NCI-H1048 (cell line): Measurements from ENCODE around the gene EPYC.
"Not testable (repeated sequence)": the region's sequence is repeated elsewhere in the genome, so short reads cannot be mapped to it uniquely, and the experiment has no call there.

Experiments used
- DNase-seq: peaks from one replicate; lab custom pipeline; 2025; lab: John Stamatoyannopoulos, UW

Gene EPYC

DNA sequence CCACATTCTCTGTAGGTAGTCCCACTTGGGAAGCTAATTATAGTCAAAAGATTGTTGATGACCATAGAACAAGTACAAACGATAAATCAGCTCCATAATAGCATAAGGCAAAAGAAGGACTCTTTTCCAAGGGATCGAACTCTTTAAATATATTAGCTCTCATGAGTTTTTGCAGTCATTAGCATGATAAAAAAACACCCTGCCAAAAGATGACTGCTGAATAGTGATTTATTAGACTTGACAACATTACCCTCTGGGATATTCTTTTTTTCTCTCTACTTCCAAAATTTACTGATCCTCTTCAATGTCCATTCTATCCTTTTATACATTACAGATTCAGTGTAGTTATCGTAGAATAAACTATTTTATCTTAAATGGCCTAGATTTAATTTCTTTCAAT is 14.2 kb downstream of the EPYC start:
- no peak for DNase-seq

DNA sequence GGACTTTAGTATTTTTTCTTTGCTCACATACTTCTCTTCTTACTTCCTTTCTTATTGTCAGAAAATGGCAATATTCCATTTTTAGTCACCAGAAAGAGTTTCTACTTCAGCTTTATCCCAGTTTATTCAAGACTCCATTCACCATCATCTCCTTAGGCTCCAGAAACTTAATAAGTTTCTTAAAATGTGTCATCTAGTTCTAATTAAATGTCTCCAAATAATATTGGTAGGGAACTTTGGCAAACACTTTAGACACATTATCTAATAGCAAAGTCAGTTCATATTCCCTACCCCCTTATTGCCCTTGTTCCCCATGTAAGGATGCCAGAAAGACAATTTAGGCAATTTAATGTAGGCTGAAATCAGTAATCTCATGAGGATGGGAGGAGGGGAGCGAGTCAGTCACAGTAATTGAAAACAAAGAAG is 15.1 kb downstream of the EPYC start:
- DNase-seq, result no peak

DNA sequence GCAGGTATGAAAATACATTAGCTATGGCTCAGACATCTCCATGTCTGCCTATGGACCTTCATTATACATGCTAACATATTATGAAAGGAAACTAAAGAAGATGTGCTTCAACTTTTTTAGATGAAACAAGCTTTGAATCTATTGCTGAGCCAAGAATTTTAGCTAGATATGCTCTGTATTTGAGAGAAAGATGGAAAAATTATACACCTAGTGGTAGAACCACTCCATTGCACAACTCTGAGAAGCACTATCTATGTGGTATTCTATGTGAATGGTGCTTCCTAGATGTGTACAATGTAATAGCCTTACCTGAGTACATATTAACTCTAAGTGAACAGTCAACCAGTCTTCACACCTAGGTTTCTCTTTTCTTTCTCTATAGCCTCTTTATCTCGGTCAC is 17.3 kb downstream of the EPYC start:
- no peak for DNase-seq

DNA sequence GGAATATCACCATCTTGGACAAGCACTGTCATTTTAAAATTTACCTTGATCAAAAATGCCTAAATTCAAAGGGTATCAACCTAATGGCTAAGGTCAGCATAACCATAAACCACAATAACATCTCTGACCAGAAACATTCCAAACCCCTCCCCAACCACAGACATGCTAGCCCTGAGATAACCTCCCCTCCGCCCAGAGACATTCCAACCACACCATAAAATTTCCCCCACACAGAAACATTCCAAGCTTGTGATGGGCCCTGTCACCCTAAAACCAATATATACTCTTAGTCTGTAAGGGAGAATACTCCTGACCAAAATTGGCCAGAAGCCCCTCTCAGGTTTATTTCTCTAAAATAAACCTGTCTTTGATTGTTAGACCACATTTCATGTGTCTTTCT is 17.7 kb downstream of the EPYC start:
- no peak for DNase-seq

DNA sequence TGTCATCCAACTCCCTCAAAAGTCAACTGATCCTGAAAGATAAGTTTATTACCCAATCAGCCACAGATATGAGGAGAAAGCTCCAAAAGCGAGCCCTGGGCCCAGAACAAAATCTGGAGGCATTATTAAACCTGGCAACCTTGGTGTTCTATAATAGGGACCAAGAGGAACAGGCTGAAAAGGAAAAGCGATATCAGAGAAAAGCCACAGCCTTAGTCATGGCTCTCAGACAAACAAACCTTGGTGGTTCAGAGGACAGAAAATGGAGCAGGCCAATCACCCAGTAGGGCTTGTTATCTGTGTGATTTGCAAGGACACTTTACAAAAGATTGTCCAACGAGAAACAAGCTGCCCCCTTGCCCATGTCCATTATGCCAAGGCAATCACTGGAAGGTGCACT is 19.4 kb downstream of the EPYC start:
- not testable (repeated sequence) for DNase-seq

DNA sequence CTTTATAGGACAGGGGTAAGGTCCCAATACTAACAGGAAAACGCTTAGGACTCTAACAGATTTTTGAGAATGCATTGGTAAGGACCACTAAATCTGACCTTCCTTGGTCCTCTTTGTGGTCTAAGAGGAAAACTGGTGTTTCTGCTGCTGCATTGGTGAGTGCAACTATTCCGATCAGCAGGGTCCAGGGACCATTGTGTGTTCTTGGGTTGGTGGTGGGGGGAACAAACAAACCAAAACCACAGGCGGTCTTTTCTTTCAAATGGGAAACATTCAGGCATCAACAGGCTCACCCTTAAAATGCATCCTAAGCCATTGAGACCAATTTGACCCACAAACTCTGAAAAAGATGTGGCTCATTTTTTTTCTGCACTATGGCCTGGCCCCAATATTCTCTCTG is 20.7 kb downstream of the EPYC start:
- no peak for DNase-seq

DNA sequence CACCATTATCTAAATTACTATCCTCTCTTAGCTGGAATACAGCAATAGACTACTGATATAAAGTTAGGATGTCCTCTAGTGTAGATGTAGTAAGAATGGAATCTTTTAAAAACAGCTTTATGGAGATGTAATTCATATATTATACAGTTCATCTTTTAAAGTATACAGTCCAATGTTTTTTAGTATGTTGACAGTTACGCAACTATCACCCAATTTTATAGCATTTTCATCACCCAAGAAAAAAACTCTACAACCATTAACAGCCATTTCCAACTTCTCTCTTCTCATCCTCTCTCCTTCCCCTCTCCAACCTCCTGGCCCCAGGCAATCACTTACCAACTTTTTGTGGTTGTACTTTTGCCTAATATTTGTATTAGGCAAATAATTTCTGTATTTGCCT is 22.6 kb downstream of the EPYC start:
- DNase-seq, result no peak

DNA sequence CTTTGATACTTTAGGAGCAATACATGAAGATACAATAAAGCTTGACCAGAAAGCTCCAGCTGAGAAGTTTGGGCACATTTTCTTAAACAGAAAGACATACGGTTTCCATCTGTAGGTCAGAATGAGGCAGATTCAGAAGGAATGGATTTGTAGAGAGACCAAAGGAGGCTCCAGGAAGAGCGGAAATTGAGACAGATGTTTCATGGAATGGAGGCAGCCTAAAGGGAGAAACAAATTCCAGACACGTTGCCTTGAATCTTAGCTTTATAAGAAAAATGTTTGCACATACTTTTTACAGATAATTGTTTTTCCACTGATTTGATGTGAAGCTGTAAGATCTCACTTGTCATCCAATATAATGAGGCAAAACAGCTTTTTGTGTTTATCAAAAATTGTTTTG is 24.8 kb downstream of the EPYC start:
- DNase-seq, result no peak

DNA sequence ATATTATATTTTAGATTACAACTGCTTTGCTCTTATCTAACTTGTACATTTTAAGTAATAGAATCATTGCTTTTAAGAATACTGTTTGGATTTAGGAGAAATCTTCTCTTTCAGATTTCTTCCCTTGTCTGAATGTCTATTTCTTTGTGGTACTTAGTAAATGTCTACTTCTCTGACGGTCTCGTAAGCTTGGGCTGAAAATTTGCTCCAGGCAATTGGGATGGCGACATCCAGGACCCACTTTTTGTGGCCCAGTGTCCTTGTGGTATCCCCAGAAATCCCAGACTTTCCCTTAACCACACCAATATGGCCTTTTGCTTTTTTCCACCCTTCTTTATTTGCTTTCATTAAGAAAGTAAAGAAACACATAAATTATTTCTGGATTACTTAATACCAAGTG is 25.8 kb downstream of the EPYC start:
- DNase-seq, result no peak

DNA sequence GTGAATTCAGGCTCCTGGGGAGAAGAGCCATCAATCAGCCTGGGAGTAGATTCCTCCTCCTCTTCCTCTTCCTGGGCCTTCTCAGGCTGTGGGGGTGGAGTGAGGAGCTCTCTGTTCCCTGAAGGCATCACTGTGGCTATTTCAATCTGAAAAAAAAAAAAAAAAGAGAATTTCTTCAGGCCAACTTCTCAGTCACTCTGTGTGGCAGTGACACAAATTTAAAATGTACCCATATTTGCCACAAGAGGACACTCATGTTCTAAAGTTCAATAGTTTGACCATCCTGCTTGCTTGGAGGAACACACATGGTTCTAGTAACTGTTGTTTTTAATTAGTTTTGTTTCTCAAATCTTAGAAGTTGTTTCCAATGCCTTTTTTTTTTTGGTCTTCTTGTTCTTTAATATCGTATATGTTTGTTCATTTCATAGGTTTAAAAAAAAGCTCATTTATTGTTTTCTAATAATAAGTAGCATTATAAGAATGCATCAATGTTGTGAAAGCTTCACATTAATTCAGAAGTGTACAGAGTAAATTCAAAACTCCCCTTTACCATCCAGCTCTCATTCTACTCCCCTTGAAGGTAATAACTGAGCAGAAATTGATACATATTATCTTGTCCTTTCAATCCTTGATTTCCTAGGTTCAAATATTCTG is 26.5 kb downstream of the EPYC start:
- DNase-seq, result no peak

DNA sequence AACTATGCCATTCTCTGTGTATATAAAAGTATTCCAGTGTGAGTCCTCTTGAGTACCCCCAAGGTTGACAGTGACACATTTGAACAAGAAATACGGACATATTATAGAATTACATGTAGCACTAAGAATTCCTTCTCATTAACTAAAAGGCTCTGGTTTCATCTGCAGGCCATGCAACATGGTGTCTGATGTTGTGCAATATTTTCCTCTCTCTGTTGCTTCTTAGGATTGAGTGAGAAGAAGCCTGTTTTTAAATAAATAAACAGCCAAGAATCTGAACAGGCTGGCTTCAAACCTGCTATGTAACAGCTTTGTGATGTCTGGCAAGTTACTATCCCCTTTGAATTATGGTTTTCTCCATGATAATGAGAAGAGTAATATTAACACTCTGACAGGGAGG is 27.5 kb downstream of the EPYC start:
- DNase-seq, result no peak

DNA sequence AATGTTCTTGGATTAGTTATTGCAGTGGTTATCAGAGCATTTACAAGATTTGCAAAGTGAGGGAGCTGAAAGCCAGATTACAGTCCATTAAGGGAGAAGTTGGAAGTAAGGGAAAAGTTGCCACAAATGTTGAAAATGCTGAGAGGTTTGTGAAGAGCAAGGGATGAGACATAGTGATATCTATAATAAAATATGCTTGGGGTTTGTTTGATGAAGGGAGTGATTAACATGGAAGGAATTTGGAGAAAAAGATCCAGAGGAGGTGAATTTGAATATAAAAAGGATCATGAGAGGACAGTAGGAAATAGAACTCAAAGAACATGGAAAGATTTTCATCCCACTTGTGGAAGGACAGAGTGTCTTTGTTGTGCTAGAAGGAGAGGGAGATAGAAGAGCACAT is 30.5 kb downstream of the EPYC start:
- DNase-seq, result no peak

DNA sequence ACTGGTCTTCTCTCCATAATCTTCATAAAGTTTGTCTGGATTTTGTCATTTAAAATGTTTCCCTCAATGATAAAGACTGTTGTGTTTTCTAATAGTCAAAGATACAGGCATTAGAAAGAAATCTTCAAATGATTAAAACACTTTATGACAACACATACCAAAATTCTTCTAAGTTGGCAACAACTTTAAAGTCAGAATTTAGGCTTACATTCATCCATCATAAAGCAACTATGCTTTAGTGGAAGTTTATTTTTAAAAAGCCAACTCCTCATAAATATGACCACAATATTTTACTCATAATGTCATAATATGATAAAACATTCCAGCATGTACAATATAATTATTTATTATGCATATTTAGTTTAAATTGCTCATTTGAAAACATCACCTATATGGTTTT is 32.5 kb downstream of the EPYC start:
- DNase-seq, result no peak

DNA sequence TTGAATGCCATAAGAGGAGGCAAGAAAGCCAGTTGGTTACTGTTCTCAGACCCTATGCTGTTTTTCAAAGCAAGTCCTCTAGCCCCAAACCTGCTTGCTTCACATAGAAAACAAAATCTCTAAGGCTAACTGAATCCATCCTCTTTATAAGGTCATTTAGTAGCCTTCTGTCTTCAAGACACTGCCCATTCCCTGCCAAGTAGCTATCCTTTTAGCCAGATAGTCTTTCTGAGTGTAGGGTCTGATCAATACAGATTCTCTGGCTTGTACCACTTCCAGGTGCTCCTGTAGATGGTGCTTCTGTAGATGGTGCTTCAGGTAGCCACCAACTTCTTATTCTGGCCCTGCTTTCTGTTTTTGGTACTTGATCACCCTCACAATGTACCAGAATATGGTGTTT is 33.9 kb downstream of the EPYC start:
- DNase-seq, result no peak

DNA sequence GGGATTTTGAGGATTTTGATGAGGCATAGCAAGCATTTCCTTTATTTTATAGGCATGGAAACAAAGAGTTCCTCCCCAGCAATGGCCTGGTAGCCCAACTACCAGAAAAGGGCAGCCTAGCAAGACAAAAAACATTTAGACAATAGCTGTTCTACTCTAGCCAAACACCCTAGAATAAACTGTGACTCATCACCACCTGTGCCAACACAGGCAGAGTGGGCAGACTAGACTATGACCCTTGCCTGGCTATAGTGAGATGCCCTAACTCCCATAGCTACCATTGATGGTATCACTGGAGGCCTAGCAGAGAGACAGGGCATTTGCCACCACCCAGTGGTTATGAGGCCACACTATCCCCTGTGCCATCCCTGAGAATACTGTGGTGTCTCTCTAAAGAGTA is 34.3 kb downstream of the EPYC start:
- no peak for DNase-seq

DNA sequence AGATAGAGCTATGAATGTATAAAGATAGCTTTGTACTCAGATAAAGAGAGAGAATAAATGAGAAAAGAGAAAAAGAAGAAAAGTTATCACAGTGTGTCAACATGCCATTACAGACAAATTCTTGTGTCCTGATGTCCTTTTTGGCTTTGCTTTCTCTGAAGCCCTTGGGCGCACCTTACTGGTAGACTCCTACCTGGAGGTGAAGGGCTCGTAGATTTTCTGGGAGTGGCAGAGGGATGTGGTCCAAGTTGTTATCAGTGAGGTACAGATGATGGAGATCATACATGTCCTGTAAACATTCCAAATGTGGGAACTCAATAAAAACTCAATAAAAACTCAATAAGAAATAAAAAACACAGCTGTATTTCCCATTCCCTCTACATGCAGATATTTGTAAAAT is 34.9 kb downstream of the EPYC start:
- no peak for DNase-seq

DNA sequence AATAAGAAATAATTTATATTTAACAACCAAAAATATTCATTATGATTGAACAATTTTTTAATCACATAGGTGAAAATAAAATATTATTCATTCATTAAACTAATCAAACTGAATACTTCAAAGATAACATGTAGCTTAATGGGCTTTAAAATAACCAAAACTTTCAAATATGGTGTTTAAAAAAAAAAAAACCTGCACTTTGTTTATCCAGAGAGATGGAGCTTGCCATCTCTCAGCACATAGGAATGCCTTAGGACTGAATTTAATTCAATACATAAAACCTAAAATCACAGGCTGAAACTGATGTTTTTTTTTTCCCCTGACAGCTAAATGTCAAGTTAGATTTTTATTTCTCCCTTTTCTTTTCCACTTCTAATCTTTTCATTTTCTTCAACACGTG is 35.4 kb downstream of the EPYC start:
- no peak for DNase-seq

DNA sequence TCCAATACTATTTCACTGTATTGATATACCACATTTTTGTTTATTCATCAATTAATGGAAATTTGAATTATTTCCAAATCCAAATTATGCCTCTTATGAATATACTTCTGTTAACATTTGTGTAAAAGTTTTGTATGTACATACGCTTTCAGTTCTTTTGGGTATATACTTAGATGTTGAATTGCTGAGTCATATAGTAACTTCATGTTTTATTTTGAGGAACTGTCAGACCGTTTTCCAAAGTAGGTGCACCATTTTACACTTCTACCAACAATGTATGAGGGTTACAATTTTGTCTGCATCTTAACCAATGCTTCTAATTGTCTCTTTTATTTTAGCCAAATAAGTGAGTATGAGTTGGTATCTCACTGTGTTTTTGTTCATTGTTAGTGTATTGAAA is 39.6 kb downstream of the EPYC start:
- no peak for DNase-seq

DNA sequence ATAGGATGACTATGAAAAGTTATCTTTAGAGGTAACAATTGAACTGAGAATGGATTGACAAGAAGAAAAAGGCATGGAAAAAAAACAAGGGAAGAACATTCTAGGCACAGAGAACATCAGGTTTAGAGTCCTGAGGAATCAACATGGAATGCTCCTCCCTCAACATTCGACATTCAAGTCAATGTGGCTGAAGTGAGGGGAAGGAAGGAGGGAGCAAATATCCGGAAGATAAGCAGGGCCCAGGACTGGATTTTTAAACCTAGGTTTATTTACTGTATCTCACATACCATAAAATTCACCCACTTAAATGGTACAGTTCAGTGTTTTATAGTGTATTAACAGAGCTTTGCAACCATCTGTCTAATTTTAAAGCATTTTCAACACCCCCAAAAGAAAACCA is 40.2 kb downstream of the EPYC start:
- no peak for DNase-seq

DNA sequence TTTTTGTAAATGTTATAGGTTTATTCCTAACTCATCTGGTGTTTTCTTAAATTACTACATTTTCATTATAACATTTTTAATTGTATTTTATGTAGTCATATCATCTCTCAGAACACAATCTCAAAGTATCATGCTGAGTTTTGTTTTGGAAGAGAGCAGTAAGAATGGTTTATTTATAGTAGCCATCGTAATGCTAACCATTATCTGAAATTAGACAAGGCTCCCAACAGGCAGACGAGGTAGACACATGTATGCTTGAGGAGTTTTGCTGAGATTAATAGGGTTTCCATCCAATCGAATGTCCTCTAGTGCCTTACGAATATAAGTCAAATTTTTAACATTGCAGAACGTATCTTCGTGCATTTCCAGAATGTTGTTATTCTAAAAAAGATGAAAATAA is 40.8 kb downstream of the EPYC start:
- no peak for DNase-seq

DNA sequence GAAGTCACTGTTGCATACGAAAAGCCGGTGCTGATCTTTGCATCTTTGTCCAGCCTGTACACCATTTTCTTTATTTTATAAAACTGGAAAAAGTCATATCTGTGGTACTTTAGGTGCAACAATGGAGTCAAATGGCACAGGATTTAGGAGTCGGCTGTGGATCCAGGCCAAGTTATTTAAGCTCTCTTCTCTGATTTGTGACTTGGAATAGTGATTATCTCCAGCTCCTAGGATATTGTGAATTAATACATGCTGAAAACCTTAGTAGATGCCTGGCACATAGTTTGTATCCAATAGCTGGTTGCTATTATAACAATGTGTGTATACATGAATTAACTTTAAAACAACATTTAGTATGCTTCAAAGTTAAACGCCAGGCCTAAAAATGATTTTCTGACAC is 43.6 kb downstream of the EPYC start:
- no peak for DNase-seq

DNA sequence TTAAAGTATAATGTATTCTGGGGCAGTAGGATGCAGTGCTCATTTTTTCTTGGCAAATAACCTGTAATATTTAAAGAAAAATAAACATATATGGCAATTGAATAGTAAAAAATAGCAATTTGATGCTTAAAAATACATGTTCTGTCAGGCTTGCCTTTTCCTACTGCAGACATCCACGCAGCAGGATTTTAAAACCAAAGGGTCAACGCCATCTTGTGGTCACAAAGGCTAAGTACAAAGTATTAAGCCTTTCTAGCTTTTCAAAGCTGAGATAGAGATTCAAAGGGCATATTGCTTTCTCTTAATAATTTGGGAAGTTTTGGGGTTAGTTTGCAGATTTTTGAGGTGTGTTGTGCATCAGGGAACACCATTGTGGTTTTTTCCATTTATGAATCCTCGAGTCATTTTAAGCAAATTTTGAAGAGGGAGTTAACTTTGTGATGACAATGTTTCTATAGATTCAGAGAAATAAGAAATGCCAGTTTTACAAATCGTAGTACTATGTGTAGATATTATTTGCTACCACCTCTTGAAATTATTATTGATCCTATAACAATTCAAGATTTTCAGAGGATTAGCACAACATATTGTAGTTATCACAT is 45.1 kb downstream of the EPYC start:
- no peak for DNase-seq

DNA sequence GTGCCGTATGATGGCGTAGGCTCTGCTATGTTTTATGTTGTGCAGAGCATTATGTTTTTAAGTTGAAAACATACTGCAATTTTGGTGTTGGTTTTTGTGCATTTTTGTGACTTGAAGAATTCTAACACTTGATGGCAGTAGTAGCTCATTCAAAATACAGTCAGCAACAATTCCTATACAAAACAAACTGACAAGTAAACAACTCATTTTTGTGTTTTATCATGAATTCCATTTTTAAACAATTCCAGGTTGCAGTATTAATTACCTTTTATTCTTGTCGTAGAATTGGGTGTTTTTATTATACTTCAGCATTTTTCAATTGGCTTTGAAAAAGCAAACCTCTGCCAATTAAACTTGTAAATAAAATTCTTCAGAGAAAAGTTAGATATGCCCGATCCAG is 45.7 kb downstream of the EPYC start:
- DNase-seq, result no peak

DNA sequence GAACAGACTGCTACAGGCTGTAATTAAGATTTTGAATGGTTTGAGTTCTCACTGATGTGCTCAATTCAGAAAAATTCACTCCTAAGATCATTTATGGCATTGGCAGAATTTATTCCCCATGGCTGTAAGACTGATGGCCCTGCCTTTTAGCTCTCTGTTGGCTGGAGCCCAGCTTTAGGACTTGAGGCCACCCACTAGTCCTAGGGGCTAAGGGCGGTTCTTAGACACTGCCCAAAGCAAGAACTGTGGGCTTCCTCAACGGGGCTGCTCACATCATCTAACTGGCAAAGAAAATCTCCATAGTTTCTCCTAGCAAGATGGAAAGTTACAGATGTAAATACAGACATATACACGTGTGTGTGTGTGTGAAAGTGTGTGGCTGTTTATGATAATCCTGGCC is 46.4 kb downstream of the EPYC start:
- DNase-seq, result no peak
